Activated CD4-positive, alpha-beta T cell treated with anti-CD3 and anti-CD28 coated beads for 36 hours (primary cell): ENCODE results near the gene PTEN. TPM values are rescaled to one million over a fixed set of nuclear protein-coding genes. Genes with fewer than 3 reads are reported as not detected.

ENCODE experiments used
- ATAC-seq: fragments of 200-7000 bp; cut with Tn5 transposase; one replicate; pipeline ENCODE4 v1.10.0; 2021; ENCODE audit warnings: mild to moderate bottlenecking, moderate library complexity
- CTCF ChIA-PET: fragments of 350-600 bp; sonication (Branson Sonifier 250); formaldehyde crosslinking; loops from one replicate; lab custom pipeline; 2021; ENCODE audit warnings: antibody characterized with exemption; lab: Charles Lee
- POLR2A ChIA-PET: fragments of 350-600 bp; sonication (Branson Sonifier 250); formaldehyde crosslinking; loops from one replicate; lab custom pipeline; 2021; ENCODE audit warnings: antibody characterized with exemption, inconsistent platforms; lab: Charles Lee
- DNase-seq: peaks from one replicate; pipeline ENCODE4 v3.0.0-alpha.2; 2020
- H3K27ac Mint-ChIP-seq: one replicate; pipeline ENCODE4 v1.8.0; 2021; ENCODE audit warnings: mixed read lengths
- H3K27me3 Mint-ChIP-seq: one replicate; pipeline ENCODE4 v1.8.0; 2021; ENCODE audit warnings: mixed read lengths
- H3K36me3 Mint-ChIP-seq: one replicate; pipeline ENCODE4 v1.8.0; 2021; ENCODE audit warnings: low read depth, mixed read lengths
- H3K4me1 Mint-ChIP-seq: one replicate; pipeline ENCODE4 v1.8.0; 2021; ENCODE audit warnings: mixed read lengths
- H3K4me3 Mint-ChIP-seq: one replicate; pipeline ENCODE4 v1.8.0; 2021; ENCODE audit warnings: mild to moderate bottlenecking, moderate library complexity, mixed read lengths
- H3K9me3 Mint-ChIP-seq: one replicate; pipeline ENCODE4 v1.8.0; 2021; ENCODE audit warnings: low read depth, mixed read lengths
- intact Hi-C, 2 experiments: fragments of 100-400 bp; cut with DNase I in 1 of 2; cut with micrococcal nuclease in 1 of 2; formaldehyde crosslinking; loops; one replicate each; pipeline versions ENCODE4 v1.14.2 to v1.15.1; 2022 to 2024; cut with DNase I, micrococcal nuclease
- total RNA-seq, 2 experiments: library from RNA; stranded (reverse); gene quantifications; one replicate each; pipeline ENCODE4 v1.2.3, GENCODE V29; 2021

Gene PTEN
- total RNA-seq, 2 experiments from 2014 or later = 38.1 to 42.1 TPM

DNA sequence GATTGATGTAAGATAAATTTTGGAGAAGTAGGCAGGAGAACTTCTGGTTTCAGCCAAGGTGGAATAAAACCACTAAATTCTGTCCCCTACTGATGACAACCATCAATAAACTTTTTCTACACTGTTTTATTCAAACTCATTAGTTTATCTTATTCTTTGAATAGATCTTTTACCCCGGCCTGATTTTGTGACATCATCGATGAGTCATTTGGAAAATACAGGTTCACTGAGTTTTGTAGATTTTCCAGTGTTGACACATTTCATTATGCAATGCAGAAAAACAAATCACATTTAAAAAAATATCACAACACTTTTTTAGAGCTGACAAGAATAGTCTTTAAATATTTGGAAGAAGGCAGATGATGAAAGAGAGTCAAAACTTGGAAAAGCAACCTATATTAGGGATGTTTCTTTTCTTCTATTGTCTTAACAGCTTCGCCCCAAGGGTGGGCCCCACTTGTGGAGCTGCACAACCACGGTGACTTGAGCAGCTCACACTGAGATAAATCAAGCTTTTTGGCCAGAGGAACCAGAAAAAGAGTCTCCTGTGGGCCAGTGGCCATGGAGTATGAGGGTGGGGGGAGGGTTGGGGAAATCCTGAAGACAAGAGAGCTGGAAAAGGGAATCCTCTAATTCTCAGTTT is 112.8 kb downstream of the PTEN start:
- Mint-ChIP-seq H3K4me1 (peaks cover 11% of the 10 kb centered on the region), H3K4me3 (no peak overlapping the region), H3K27me3 (no peaks in the 10 kb centered on the region), H3K9me3 (peaks cover 7% of the 10 kb centered on the region), H3K27ac (no peak overlapping the region), H3K36me3 (no peaks in the 10 kb centered on the region)
- ChIA-PET CTCF (interaction anchor here (0.6 kb wide), 1 partner anchor 475 kb away, joined by 3 read pairs; no protein-coding TSS in a partner anchor), POLR2A (no interaction called here)
- intact Hi-C loops = no loop called here
- DNase-seq (no peak), ATAC-seq (no peak)

DNA sequence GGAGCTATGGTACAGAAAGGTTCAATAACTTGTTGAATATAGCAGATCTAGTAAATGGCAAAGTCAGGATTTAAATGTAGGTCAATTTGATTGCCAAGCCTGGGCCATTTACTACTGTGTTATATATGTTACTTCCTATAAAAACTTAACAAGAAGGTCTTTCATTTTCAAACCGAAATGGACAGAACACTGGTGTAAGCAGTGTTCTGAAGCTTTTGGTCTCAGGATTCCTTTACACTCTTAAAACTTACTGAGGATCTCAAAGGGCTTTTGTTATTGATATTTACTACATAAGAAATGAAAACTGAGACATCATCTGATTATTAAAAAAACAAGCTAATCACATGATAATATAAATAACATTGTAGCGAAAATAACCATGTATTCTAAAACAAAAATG is 114.7 kb downstream of the PTEN start:
- Mint-ChIP-seq H3K9me3 (peaks cover 1% of the 10 kb centered on the region), H3K36me3 (no peaks in the 10 kb centered on the region), H3K27me3 (no peaks in the 10 kb centered on the region), H3K4me1 (peaks cover 11% of the 10 kb centered on the region), H3K27ac (no peak overlapping the region), H3K4me3 (no peak overlapping the region)
- ChIA-PET POLR2A (no interaction called here), CTCF (no interaction called here)
- intact Hi-C loops = no loop called here
- DNase-seq (no peak), ATAC-seq (no peak)

DNA sequence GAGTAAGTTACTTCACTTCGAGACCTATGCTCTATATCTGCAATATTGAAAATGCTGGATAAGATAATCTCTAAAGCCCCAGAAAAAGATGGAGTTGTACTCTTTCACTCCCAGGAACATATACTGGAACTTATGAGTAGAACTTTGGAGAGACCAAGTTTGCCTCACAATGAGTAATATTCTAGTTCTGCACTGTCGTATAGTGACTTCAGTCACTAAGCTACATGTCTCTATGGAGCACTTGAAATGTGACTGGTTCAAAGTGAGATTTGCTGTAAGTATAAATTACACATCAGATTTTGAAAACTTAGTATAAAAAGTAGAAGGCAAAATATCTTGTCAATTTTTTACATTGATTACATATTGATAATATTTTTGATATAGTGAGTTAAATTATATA is 116.4 kb downstream of the PTEN start:
- Mint-ChIP-seq H3K36me3 (no peaks in the 10 kb centered on the region), H3K9me3 (no peaks in the 10 kb centered on the region), H3K4me3 (no peak overlapping the region)

DNA sequence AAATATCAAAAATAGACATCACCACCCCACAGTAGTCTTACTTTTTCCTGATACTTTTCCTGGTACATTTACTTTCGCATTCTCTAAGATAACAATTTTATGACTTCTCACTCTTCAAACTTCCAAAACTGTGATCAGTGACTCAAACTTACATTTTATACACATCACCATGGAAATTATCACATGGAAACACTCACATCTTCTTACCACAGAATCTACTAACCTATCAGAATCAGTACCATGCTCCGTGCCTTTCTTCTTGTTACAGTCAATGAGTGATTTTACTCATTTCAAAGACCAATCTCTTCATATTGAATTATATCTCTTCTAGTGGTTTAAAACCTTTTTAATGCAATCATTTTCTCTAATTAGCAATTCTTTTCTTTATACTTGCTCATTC is 120.3 kb downstream of the PTEN start:
- DNase-seq = no peak
- no peaks in the 10 kb centered on the region for H3K36me3 Mint-ChIP-seq
- ChIA-PET CTCF (no interaction called here), POLR2A (no interaction called here)
- ATAC-seq = no peak
- no peaks in the 10 kb centered on the region for H3K27me3 Mint-ChIP-seq
- H3K4me3 Mint-ChIP-seq = no peak overlapping the region
- H3K9me3 Mint-ChIP-seq = no peaks in the 10 kb centered on the region
- no peak overlapping the region for H3K27ac Mint-ChIP-seq
- H3K4me1 Mint-ChIP-seq = peaks cover 9% of the 10 kb centered on the region
- intact Hi-C loops = no loop called here

More for the DNA sequence above, 116.4 kb downstream of the PTEN start:
- ATAC-seq (peak; percentile 63), DNase-seq (no peak)
- Mint-ChIP-seq H3K4me1 (peaks cover 18% of the 10 kb centered on the region), H3K27ac (no peak overlapping the region), H3K27me3 (no peaks in the 10 kb centered on the region)
- ChIA-PET CTCF (interaction anchor here (1.0 kb wide), 1 partner anchor 410 kb away, joined by 4 read pairs; no protein-coding TSS in a partner anchor), POLR2A (no interaction called here)
- intact Hi-C loops = no loop called here

DNA sequence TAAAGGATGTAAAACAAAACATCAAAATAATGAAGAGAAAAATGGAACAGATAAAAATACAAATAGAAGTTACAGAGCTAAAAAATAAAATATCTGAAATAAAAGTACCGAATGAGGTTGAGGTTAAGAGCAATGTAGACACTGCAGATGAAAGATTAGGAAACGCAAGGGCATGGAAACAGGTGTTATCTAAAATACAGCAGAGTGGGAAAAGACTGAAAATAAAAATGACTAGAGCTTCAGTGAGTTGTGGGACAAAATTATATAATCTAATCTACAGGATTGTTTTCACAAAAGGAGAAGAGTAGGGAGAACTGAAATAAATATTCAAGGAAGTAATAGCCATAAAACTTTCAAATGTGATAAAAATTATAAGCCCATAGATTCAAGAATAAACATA is 123.8 kb downstream of the PTEN start:
- peaks cover 9% of the 10 kb centered on the region for H3K4me1 Mint-ChIP-seq
- intact Hi-C loops = no loop called here
- H3K9me3 Mint-ChIP-seq = no peaks in the 10 kb centered on the region
- H3K27ac Mint-ChIP-seq = no peak overlapping the region
- POLR2A ChIA-PET = no interaction called here
- H3K36me3 Mint-ChIP-seq = no peaks in the 10 kb centered on the region
- no peaks in the 10 kb centered on the region for H3K27me3 Mint-ChIP-seq
- CTCF ChIA-PET = interaction anchor here (0.5 kb wide), 1 partner anchor 823 kb away, joined by 4 read pairs; no protein-coding TSS in a partner anchor
- no peak overlapping the region for H3K4me3 Mint-ChIP-seq
- no peak for ATAC-seq
- no peak for DNase-seq

DNA sequence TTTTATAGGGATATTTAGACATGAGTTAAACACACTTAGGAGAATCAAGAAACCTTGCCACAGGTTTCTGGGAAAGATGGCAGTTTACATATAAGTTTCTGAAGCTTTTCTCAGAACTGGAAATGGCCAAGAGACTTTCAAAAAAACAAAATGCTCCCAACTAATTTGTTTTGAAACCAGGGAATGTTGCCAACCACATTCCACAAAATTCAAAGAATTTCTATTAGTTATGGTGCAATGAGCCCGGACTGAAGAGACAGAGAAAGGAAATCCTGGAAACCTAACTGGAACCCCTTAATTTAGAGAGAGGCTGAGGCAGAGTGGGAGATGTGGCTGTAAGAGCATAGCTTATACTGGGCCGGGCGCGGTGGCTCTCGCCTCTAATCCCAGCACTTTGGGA is 128.5 kb downstream of the PTEN start:
- ChIA-PET CTCF (interaction anchor here (0.8 kb wide), 1 partner anchor 24 kb away, joined by 3 read pairs; no protein-coding TSS in a partner anchor), POLR2A (no interaction called here)
- Mint-ChIP-seq H3K27ac (no peak overlapping the region), H3K27me3 (no peaks in the 10 kb centered on the region), H3K4me1 (peaks cover 11% of the 10 kb centered on the region), H3K4me3 (no peak overlapping the region), H3K36me3 (no peaks in the 10 kb centered on the region), H3K9me3 (no peaks in the 10 kb centered on the region)
- DNase-seq = no peak
- intact Hi-C loops = no loop called here
- ATAC-seq = no peak

DNA sequence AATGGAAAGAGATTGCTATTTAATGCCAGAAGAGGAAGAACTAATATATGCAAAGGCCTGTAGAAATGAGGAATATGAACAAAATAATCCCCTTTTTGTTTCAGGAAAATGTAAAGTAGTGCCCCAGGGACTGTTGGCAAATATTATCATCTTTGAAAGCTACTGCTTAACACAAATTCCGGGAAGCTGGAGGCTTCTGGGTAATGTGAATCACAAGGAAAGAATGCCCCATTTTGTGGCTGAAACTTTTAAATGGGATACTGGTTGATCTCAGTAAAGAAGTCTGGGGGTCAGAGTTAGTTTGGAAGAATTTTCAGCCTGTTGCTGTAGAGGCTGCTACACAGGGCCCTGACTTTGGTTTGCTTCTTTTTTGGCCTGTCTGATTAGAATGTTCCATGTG is 141.0 kb downstream of the PTEN start:
- ChIA-PET CTCF (no interaction called here), POLR2A (no interaction called here)
- intact Hi-C loops = no loop called here
- no peak for DNase-seq
- no peaks in the 10 kb centered on the region for H3K9me3 Mint-ChIP-seq
- ATAC-seq = no peak
- H3K27ac Mint-ChIP-seq = no peak overlapping the region
- no peak overlapping the region for H3K4me3 Mint-ChIP-seq
- no peaks in the 10 kb centered on the region for H3K27me3 Mint-ChIP-seq
- no peaks in the 10 kb centered on the region for H3K4me1 Mint-ChIP-seq
- no peaks in the 10 kb centered on the region for H3K36me3 Mint-ChIP-seq

DNA sequence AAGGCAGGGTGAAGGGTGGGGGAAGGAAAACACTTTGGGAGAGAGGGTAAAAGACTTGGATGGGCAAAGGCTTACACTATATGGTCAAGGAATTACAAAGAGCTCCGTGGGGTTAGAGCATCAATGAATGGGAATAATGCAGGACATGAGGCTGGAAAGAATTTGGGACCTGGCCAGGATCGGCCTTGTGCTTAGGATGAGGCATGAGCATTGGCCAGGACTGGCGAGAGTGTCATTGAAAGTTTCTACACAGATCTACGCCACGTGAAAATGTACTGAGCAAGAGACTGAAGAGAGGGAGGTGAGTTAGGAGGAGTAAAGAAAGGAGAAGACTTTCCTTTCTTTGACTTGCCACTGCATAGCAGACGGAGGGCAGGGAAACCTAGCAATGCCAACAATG is 142.8 kb downstream of the PTEN start:
- POLR2A ChIA-PET = no interaction called here

DNA sequence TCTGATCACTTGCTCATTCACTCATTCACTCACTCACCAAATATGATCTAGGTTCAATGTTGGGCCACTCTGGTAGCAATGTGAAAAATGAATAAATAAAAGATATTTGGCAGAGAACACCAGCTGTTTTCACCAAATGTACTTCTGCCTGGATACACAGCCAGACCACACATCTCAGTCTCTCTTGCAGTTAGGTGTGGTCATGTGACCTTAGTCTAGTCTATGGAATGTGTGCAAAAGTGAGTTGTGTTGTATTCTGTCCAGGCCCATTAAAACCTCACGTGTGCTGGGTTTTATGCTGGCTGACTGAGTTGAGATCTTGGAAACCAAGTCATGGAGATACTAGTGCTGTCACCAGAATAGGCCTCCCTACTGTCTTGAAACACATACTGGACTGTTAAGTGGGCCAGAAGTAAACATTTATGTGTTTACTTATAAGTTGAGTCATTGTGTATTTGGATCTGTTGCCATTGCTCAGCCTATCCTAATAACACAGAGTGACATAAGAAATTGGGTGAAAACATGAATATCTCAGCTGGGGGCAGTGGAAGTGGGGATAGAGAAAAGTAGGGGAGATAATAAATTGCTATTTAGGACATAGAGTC is 145.5 kb downstream of the PTEN start:
- intact Hi-C loops = no loop called here
- DNase-seq (no peak), ATAC-seq (no peak)
- H3K9me3 Mint-ChIP-seq = peaks cover 9% of the 10 kb centered on the region
- H3K36me3 Mint-ChIP-seq = no peaks in the 10 kb centered on the region
- H3K27ac Mint-ChIP-seq = no peak overlapping the region
- POLR2A ChIA-PET = no interaction called here
- H3K4me1 Mint-ChIP-seq = no peaks in the 10 kb centered on the region
- CTCF ChIA-PET = interaction anchor here (0.9 to 1.1 kb wide), 3 partner anchors 19 to 117 kb away, joined by 3 to 4 read pairs (median 3); no protein-coding TSS in a partner anchor
- no peak overlapping the region for H3K4me3 Mint-ChIP-seq
- H3K27me3 Mint-ChIP-seq = no peaks in the 10 kb centered on the region

More for the DNA sequence above, 142.8 kb downstream of the PTEN start:
- H3K4me3 Mint-ChIP-seq = no peak overlapping the region
- intact Hi-C loops = no loop called here
- no peak overlapping the region for H3K27ac Mint-ChIP-seq
- ATAC-seq (no peak), DNase-seq (no peak)
- H3K4me1 Mint-ChIP-seq = no peaks in the 10 kb centered on the region
- CTCF ChIA-PET = interaction anchor here (0.8 kb wide), 1 partner anchor 20 kb away, joined by 3 read pairs; no protein-coding TSS in a partner anchor
- no peaks in the 10 kb centered on the region for H3K27me3 Mint-ChIP-seq
- no peaks in the 10 kb centered on the region for H3K36me3 Mint-ChIP-seq
- peaks cover 4% of the 10 kb centered on the region for H3K9me3 Mint-ChIP-seq

DNA sequence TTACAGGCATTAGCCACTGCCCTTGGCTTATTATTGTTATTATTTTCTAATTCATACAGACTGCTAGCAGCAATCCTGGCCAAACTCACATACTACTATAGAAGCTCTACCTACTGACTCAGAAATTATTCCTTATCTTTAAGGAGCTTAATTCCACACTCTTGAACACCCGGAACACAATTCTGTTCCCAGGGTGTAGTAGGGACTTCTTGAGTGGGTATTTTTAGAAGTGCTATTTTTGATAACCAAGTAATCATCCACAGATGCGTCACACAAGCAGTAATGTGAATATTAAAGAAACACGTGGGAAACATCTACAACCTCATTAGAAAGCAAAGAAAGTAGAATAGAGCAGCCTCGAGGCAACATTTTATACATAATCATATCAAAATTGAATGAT is 149.2 kb downstream of the PTEN start:
- ChIA-PET CTCF (no interaction called here), POLR2A (no interaction called here)
- Mint-ChIP-seq H3K9me3 (peaks cover 9% of the 10 kb centered on the region), H3K27me3 (no peaks in the 10 kb centered on the region), H3K27ac (no peak overlapping the region), H3K4me3 (no peak overlapping the region), H3K4me1 (no peaks in the 10 kb centered on the region), H3K36me3 (no peaks in the 10 kb centered on the region)
- intact Hi-C loops = no loop called here
- DNase-seq (no peak), ATAC-seq (no peak)

DNA sequence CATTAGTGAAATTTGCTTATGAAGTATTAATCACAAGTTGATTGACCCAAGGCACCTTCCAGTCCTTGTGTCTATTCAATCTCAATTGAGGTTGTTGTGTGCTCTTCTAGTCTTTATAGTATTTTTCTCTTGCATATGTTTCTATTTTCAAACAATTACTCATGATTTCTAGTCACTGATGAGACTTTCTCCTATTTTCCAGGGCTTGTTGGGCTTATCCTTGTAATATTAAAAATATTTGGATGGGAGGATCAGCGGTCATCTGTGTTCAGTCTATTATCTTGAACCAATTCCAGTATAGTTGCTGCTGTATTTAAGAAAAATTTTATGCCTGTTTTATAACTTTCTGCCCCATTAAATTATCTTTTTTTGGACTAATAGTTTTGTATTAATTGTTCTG is 154.4 kb downstream of the PTEN start:
- H3K27ac Mint-ChIP-seq = no peak overlapping the region
- DNase-seq (no peak), ATAC-seq (no peak)
- H3K9me3 Mint-ChIP-seq = no peaks in the 10 kb centered on the region
- H3K36me3 Mint-ChIP-seq = no peaks in the 10 kb centered on the region
- CTCF ChIA-PET = no interaction called here
- intact Hi-C loops = no loop called here
- no peak overlapping the region for H3K4me3 Mint-ChIP-seq
- POLR2A ChIA-PET = no interaction called here
- H3K4me1 Mint-ChIP-seq = peaks cover under 1% of the 10 kb centered on the region
- no peaks in the 10 kb centered on the region for H3K27me3 Mint-ChIP-seq

DNA sequence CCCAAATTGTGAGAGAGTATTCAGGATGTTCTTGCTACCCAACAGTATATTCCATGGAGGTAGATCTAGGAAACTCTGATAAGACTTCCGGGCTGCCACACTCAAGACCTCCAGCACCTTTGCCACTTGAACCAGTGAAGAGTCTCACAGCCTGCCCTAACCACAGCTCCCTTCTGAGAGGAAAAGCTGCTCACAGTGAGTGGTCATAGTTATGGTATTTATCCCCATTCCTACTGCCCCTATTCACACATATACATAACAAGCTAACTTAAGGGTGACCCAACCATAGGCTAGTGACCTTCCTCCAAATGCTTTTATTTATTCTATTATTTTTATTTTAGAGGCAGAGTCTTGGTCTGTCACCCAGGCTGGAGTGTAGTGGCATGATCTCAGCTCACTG is 156.3 kb downstream of the PTEN start:
- ChIA-PET POLR2A (no interaction called here), CTCF (interaction anchor here (1.0 kb wide), 1 partner anchor 539 kb away, joined by 3 read pairs; no protein-coding TSS in a partner anchor)
- H3K36me3 Mint-ChIP-seq = no peaks in the 10 kb centered on the region
- ATAC-seq (no peak), DNase-seq (no peak)
- H3K9me3 Mint-ChIP-seq = no peaks in the 10 kb centered on the region
- H3K27ac Mint-ChIP-seq = no peak overlapping the region
- intact Hi-C loops = no loop called here
- no peaks in the 10 kb centered on the region for H3K27me3 Mint-ChIP-seq
- H3K4me3 Mint-ChIP-seq = no peak overlapping the region
- peaks cover 3% of the 10 kb centered on the region for H3K4me1 Mint-ChIP-seq
